Keratinocyte (primary cell): ENCODE measurements around the gene EAPP.

ENCODE experiments used
- EZH2 ChIP-seq: IDR thresholded peaks from one replicate; pipeline ENCODE4 v1.6.1; 2012; ENCODE audit warnings: inconsistent platforms, mild to moderate bottlenecking, low read length, moderate library complexity
- TF ChIP-seq, protein P1 (sequence below), 3 experiments: IDR thresholded peaks in 1 of 3; conservative IDR thresholded peaks in 1 of 3; optimal IDR thresholded peaks in 1 of 3; 2 replicates in 2 of 3; 3 replicates in 1 of 3; pipeline versions ENCODE3 to v1.5.1; 2011; ENCODE audit warnings: low read length in 3 of 3, mild to moderate bottlenecking in 3 of 3, moderate library complexity in 2 of 3, control low read depth in 1 of 3, inconsistent platforms in 1 of 3; ENCODE audit not compliant: insufficient read depth in 2 of 3; ENCODE audit errors: extremely low read depth in 1 of 3

DNA sequence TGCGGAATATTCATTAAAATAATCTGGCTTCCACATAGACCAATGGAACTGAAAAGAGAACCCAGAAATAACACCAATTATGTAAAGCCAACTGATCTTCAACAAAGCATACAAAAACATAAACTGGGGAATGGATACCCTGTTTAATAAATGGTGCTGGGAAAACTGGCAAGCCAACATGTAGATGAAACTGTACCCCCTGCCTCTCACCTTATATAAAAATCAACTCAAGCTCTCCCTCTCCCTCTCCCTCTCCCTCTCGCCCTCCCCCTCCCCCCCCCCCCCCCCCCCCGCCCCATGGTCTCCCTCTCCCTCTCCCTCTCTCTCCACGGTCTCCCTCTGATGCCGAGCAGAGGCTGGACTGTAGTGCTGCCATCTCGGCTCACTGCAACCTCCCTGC, 64.3 kb downstream of the EAPP start:
- TF ChIP-seq, protein P1, sequence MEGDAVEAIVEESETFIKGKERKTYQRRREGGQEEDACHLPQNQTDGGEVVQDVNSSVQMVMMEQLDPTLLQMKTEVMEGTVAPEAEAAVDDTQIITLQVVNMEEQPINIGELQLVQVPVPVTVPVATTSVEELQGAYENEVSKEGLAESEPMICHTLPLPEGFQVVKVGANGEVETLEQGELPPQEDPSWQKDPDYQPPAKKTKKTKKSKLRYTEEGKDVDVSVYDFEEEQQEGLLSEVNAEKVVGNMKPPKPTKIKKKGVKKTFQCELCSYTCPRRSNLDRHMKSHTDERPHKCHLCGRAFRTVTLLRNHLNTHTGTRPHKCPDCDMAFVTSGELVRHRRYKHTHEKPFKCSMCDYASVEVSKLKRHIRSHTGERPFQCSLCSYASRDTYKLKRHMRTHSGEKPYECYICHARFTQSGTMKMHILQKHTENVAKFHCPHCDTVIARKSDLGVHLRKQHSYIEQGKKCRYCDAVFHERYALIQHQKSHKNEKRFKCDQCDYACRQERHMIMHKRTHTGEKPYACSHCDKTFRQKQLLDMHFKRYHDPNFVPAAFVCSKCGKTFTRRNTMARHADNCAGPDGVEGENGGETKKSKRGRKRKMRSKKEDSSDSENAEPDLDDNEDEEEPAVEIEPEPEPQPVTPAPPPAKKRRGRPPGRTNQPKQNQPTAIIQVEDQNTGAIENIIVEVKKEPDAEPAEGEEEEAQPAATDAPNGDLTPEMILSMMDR (optimal IDR thresholded peaks at IDR 0.05 in 1 of 3, IDR thresholded peaks at IDR 0.05 in 1 of 3, conservative IDR thresholded peaks at IDR 0.05 in 1 of 3; ENCODE audit: extremely low read depth in 1 of 3, insufficient read depth in 2 of 3, low read length in 3 of 3), result no peak
- no peak for TF ChIP-seq EZH2
